PFSK-1 (cell line): ENCODE measurements around the gene TBC1D21.

Experiments used
- FOXP2 ChIP-seq: optimal IDR thresholded peaks from 2 replicates; pipeline ENCODE3; 2011; ENCODE audit warnings: borderline replicate concordance, control low read depth, inconsistent platforms; ENCODE audit not compliant: insufficient read depth; ENCODE audit errors: extremely low read length, extremely low read depth
- POLR2AphosphoS5 ChIP-seq: IDR thresholded peaks from 2 replicates; pipeline ENCODE4 v1.6.1; 2012; ENCODE audit warnings: low read depth, mild to moderate bottlenecking, control low read depth, low read length, moderate library complexity
- REST ChIP-seq, 2 experiments: IDR thresholded peaks; 2 replicates each; pipeline versions ENCODE4 v1.6.1 to v1.8.0; 2011 to 2012; ENCODE audit warnings: low read depth in 2 of 2, low read length in 2 of 2, control low read depth in 1 of 2, inconsistent platforms in 1 of 2, mild to moderate bottlenecking in 1 of 2, moderate library complexity in 1 of 2; ENCODE audit not compliant: insufficient read depth in 1 of 2
- SIN3A ChIP-seq: IDR thresholded peaks from 2 replicates; pipeline ENCODE4 v1.6.1; 2012; ENCODE audit warnings: mild to moderate bottlenecking, low read length, moderate library complexity, borderline replicate concordance; ENCODE audit not compliant: insufficient read depth
- TAF1 ChIP-seq: IDR thresholded peaks from 2 replicates; pipeline ENCODE4 v1.6.1; 2012; ENCODE audit warnings: low read length, control low read depth, borderline replicate concordance; ENCODE audit not compliant: insufficient read depth

Gene TBC1D21

GRCh38 chr15:73857193-73857920 is 16.0 kb upstream of the TBC1D21 start:
- no peak for TF ChIP-seq SIN3A

- no peak for TF ChIP-seq SIN3A
- TF ChIP-seq TAF1 = no peak
- TF ChIP-seq FOXP2 = no peak
- TF ChIP-seq REST (IDR thresholded peaks at IDR 0.05; ENCODE audit: insufficient read depth in 1 of 2, low read depth in 2 of 2, low read length in 2 of 2) = no peak
- no peak for TF ChIP-seq POLR2AphosphoS5
These were observed 15.3 kb upstream of the TBC1D21 start for GRCh38 chr15:73858062-73858461.

- TF ChIP-seq REST (IDR thresholded peaks at IDR 0.05; ENCODE audit: insufficient read depth in 1 of 2, low read depth in 2 of 2, low read length in 2 of 2) (no peak), FOXP2 (no peak), POLR2AphosphoS5 (no peak), SIN3A (no peak), TAF1 (no peak)
These were observed 11.1 kb upstream of the TBC1D21 start for GRCh38 chr15:73862276-73862675.

- no peak for TF ChIP-seq SIN3A
- no peak for TF ChIP-seq TAF1
- TF ChIP-seq POLR2AphosphoS5 = no peak
- TF ChIP-seq FOXP2 = no peak
- TF ChIP-seq REST (IDR thresholded peaks at IDR 0.05; ENCODE audit: insufficient read depth in 1 of 2, low read depth in 2 of 2, low read length in 2 of 2) = no peak
These were observed 8.0 kb upstream of the TBC1D21 start for GRCh38 chr15:73865379-73865778.

- no peak for TF ChIP-seq POLR2AphosphoS5
- no peak for TF ChIP-seq FOXP2
- no peak for TF ChIP-seq TAF1
- TF ChIP-seq REST (IDR thresholded peaks at IDR 0.05; ENCODE audit: insufficient read depth in 1 of 2, low read depth in 2 of 2, low read length in 2 of 2) = no peak
- no peak for TF ChIP-seq SIN3A
These were observed 7.5 kb upstream of the TBC1D21 start for GRCh38 chr15:73865904-73866303.
